SU-DHL-6 (cell line): ENCODE data around the gene TENM4.
"Not testable (repeated sequence)": the region's sequence is repeated elsewhere in the genome, so short reads cannot be mapped to it uniquely, and the experiment has no call there.

Experiments
- H2AFZ ChIP-seq: fragments of 200-600 bp; sonication (generic); 2 replicates; pipeline ENCODE4 v1.6.1; 2014; ENCODE audit warnings: low read depth, mild to moderate bottlenecking, moderate library complexity, mixed read lengths, antibody characterized with exemption, low read length; ENCODE audit not compliant: severe bottlenecking
- H3F3A ChIP-seq: fragments of 200-600 bp; shearing (Covaris generic); 2 replicates; pipeline ENCODE4 v1.6.0; 2016; ENCODE audit warnings: antibody characterized with exemption, mild to moderate bottlenecking; ENCODE audit not compliant: insufficient read depth
- H3K27ac ChIP-seq: fragments of 200-600 bp; sonication (generic); 2 replicates; pipeline ENCODE4 v1.5.1; 2016; ENCODE audit warnings: low read depth, mild to moderate bottlenecking, low read length, moderate library complexity, mixed read lengths
- H3K27me3 ChIP-seq: fragments of 200-600 bp; sonication (generic), shearing (Covaris generic); 2 replicates; pipeline ENCODE4 v1.6.0; 2014; ENCODE audit warnings: mild to moderate bottlenecking, low read length
- H3K36me3 ChIP-seq: fragments of 200-600 bp; sonication (generic); 2 replicates; pipeline ENCODE4 v1.6.1; 2014; ENCODE audit warnings: mild to moderate bottlenecking, low read length, mixed read lengths
- H3K4me2 ChIP-seq: fragments of 300-600, 200-600 bp; shearing (Covaris generic), sonication (generic); 2 replicates; pipeline ENCODE4 v1.6.0; 2014; ENCODE audit warnings: low read length, low read depth, mild to moderate bottlenecking; ENCODE audit not compliant: poor library complexity, severe bottlenecking
- H3K4me3 ChIP-seq: fragments of 200-600 bp; sonication (generic); 2 replicates; pipeline ENCODE4 v1.5.1; 2014; ENCODE audit warnings: antibody characterized with exemption, low read length, mild to moderate bottlenecking, mixed read lengths; ENCODE audit not compliant: insufficient read depth, poor library complexity, severe bottlenecking
- H3K79me2 ChIP-seq: fragments of 200-600 bp; sonication (generic); 2 replicates; pipeline ENCODE4 v1.6.1; 2014; ENCODE audit warnings: mild to moderate bottlenecking, low read length, moderate library complexity; ENCODE audit not compliant: insufficient read depth
- H3K9ac ChIP-seq: fragments of 200-600 bp; sonication (generic); 2 replicates; pipeline ENCODE4 v1.7.0; 2014; ENCODE audit warnings: mild to moderate bottlenecking, low read length
- H3K9me2 ChIP-seq: fragments of 200-600 bp; sonication (generic); replicated peaks from 2 replicates; pipeline ENCODE4 v1.6.1; 2014; ENCODE audit warnings: low read length; ENCODE audit not compliant: insufficient read depth
- H3K9me3 ChIP-seq: fragments of 200-600 bp; sonication (generic); 2 replicates; pipeline ENCODE4 v1.6.1; 2014; ENCODE audit warnings: low read length, mixed read lengths; ENCODE audit not compliant: insufficient read depth
- H4K20me1 ChIP-seq: fragments of 200-600 bp; sonication (generic); 2 replicates; pipeline ENCODE4 v1.6.1; 2014; ENCODE audit warnings: low read depth, mild to moderate bottlenecking, antibody characterized with exemption, low read length, moderate library complexity, mixed read lengths
- EZH2phosphoT487 ChIP-seq: fragments of 200-600 bp; sonication (generic), shearing (Covaris generic); conservative IDR thresholded peaks from 2 replicates; pipeline ENCODE4 v1.6.1; 2018; ENCODE audit warnings: mild to moderate bottlenecking, antibody characterized with exemption, low read length, moderate library complexity, mixed read lengths
- TF ChIP-seq, protein P1 (sequence below): fragments of 200-600 bp; sonication (generic); IDR thresholded peaks from one replicate; pipeline ENCODE4 v1.5.1; 2017; ENCODE audit warnings: antibody characterized with exemption, mild to moderate bottlenecking, low read length, moderate library complexity; ENCODE audit not compliant: insufficient read depth, poor library complexity, severe bottlenecking

The TENM4 gene

DNA sequence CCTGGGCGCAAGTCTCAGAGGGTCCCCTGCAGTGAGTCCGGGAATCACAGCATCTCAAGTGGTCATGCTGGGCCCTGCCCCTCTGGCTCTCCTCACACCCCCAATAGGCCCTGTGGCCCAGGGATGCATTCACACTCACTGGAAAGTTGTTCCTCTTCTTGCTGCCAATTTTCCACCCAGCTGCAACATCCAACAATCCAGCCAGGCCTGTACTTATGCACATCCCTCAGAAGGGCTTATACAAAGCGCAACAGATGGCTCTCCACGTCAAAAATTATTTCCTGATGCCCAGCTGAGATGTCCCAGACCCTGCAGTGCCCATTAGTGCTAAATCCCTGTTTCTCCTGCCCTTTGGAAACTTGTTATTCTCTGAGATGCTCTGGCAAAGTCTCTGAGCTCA lies 458.4 kb downstream of the TENM4 start:
- no peaks in the 10 kb centered on the region for H3K79me2 ChIP-seq
- no peak overlapping the region for H2AFZ ChIP-seq
- H4K20me1 ChIP-seq, result no peaks in the 10 kb centered on the region
- H3K4me2 ChIP-seq, result no peak overlapping the region
- TF ChIP-seq, protein P1, sequence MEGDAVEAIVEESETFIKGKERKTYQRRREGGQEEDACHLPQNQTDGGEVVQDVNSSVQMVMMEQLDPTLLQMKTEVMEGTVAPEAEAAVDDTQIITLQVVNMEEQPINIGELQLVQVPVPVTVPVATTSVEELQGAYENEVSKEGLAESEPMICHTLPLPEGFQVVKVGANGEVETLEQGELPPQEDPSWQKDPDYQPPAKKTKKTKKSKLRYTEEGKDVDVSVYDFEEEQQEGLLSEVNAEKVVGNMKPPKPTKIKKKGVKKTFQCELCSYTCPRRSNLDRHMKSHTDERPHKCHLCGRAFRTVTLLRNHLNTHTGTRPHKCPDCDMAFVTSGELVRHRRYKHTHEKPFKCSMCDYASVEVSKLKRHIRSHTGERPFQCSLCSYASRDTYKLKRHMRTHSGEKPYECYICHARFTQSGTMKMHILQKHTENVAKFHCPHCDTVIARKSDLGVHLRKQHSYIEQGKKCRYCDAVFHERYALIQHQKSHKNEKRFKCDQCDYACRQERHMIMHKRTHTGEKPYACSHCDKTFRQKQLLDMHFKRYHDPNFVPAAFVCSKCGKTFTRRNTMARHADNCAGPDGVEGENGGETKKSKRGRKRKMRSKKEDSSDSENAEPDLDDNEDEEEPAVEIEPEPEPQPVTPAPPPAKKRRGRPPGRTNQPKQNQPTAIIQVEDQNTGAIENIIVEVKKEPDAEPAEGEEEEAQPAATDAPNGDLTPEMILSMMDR, result no peak
- no peak for TF ChIP-seq EZH2phosphoT487
- no peak overlapping the region for H3K4me3 ChIP-seq
- H3K27ac ChIP-seq, result no peak overlapping the region
- no peaks in the 10 kb centered on the region for H3F3A ChIP-seq
- no peaks in the 10 kb centered on the region for H3K36me3 ChIP-seq
- H3K9me3 ChIP-seq, result no peaks in the 10 kb centered on the region
- H3K27me3 ChIP-seq, result no peaks in the 10 kb centered on the region
- H3K9me2 ChIP-seq, result no peaks in the 10 kb centered on the region
- H3K9ac ChIP-seq, result no peak overlapping the region

DNA sequence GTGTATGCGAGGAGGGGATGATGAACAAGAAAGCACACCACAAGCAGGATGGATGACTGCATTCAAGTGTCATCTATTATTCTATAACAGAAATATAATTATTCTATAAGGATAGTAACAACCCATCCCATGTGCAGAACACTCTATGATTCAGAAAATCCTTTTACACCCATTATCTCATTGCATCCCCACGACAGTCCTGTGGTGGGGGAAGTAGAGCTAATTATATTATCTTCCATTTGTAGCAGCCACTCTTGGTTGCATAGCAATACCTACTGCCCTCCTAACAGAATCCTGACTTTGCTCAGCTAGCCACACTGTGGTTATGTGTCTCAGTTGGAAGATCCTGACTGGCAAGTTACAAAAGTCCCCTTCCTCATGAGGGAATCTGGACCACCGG lies 459.7 kb downstream of the TENM4 start:
- Histone ChIP-seq H3K9me3 (no peaks in the 10 kb centered on the region), H3K9me2 (no peaks in the 10 kb centered on the region), H3F3A (no peaks in the 10 kb centered on the region), H4K20me1 (no peaks in the 10 kb centered on the region), H2AFZ (no peak overlapping the region), H3K9ac (no peak overlapping the region), H3K27me3 (no peaks in the 10 kb centered on the region), H3K4me2 (no peak overlapping the region), H3K27ac (no peak overlapping the region), H3K79me2 (no peaks in the 10 kb centered on the region), H3K4me3 (no peak overlapping the region), H3K36me3 (no peaks in the 10 kb centered on the region)
- TF ChIP-seq, protein P1, result no peak
- TF ChIP-seq EZH2phosphoT487, result no peak

DNA sequence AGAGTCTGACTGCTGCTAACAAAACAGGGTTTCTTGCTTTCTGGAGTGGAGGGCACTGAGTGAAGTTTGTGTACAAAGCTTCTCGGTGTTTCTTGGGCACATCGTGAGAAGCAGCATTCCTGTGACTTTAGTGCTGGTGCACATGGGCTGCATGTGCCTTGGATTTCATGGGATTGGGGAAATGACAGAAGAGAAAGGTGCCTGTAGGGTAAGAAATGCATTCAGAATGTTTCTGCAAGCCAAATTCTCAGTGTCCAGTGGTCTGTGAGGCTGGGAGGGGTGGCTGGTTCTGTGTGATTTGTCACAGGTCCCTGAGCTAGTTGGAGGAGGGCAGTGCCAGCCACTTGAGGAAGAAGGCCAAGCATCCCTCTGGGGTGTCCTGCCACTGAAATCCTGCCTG lies 462.0 kb downstream of the TENM4 start:
- TF ChIP-seq, protein P1, result no peak
- TF ChIP-seq EZH2phosphoT487, result no peak
- no peak overlapping the region for H2AFZ ChIP-seq
- no peak overlapping the region for H3K4me3 ChIP-seq
- H3K4me2 ChIP-seq, result no peak overlapping the region
- no peaks in the 10 kb centered on the region for H3K9me3 ChIP-seq
- H3K27me3 ChIP-seq, result no peaks in the 10 kb centered on the region
- no peak overlapping the region for H3K9ac ChIP-seq
- H3K36me3 ChIP-seq, result no peaks in the 10 kb centered on the region
- H4K20me1 ChIP-seq, result no peaks in the 10 kb centered on the region
- no peaks in the 10 kb centered on the region for H3F3A ChIP-seq
- no peaks in the 10 kb centered on the region for H3K79me2 ChIP-seq
- no peaks in the 10 kb centered on the region for H3K9me2 ChIP-seq
- no peak overlapping the region for H3K27ac ChIP-seq

DNA sequence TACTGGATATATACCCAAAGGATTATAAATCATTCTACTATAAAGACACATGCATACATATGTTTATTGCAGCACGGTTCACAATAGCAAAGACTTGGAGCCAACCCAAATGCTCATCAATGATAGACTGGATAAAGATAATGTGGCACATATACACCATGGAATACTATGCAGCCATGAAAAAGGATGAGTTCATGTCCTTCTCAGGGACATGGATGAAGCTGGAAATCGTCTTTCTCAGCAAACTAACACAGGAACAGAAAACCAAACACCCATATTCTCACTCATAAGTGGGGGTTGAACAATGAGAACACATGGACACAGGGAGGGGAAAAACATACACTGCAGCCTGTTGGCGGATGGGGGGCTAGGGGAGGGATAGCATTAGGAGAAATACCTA lies 463.0 kb downstream of the TENM4 start:
- not testable (repeated sequence) for H3K9me3 ChIP-seq, H3K79me2 ChIP-seq, H3K9me2 ChIP-seq, H3K27me3 ChIP-seq, H4K20me1 ChIP-seq, H3K4me2 ChIP-seq, H3K4me3 ChIP-seq, H3K9ac ChIP-seq, H3K27ac ChIP-seq, H2AFZ ChIP-seq, H3F3A ChIP-seq, H3K36me3 ChIP-seq
